AG08396 (cell line): ENCODE data around the gene KIAA0586.

Source experiments
- DNase-seq: peaks from one replicate; pipeline ENCODE4 v3.0.0; 2012; ENCODE audit warnings: low spot score, mixed read lengths

The KIAA0586 gene

DNA sequence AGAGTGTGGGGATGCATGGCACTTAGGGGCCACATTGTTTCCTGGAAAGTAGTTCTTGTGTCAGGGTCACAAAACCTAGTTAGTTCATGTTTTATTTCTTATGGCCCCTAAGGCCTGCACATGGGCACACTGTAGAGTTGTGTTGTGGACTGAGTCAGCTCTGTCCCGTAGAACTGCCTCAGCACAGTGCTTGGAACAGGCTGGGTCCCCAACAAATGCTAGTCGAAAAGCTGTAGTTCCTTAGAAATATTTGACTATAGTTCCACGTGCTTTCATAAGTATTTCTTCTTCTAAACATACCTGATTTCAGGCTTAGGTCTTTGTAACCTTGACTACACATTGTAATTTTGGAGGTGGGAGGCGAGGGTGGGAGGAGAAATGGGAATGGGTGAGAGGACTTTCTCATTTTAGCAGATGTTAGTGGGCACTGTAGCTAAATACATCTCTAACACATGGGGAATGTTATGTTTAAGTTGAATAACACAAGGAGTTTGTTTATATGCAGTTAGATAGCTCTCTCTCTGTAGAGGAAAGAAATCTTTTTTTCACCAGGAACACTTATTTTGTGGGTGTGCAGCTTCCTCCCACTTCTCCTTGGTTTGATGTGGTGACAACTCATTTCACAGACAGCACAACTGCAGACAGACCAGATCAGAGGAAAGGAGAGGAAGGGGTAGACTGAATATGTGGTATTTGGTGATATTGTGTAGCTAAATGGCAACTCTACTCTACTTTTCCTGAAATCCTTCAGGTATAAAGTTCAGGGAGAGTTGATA lies 170.7 kb downstream of the KIAA0586 start:
- DNase-seq: no peak

DNA sequence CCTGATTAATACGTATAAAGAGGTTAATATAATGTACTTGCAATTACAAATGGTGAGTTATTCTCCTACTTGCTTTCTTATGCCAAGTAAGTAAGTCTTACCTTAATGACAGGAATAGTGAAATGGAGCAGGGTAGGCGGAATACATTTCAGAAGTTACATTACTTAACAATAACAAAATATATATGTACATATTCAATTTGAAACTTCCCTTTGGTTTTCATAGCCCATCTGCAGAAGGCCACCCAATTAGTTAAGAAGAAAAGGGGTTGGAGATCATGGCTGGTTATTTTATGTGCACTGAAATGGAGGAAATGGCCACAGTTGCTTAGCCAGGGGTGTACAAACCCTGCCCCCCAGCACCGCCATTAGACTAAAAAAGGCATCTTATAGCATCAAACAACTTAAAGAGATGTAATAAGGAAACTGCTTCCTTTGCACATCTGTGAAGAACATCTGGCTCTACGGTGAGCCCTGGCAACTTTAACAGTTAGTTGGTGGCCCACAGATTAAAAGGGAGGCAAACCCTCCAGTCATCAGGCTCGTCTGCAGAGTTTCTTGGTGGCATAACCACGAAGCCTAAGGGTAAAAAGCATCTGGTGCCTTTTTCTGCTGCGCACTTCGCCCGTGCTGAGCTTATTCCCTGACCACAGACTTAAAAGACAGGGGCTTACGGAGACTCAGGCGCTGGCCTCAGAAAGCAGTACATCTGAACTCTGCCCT lies 171.4 kb downstream of the KIAA0586 start:
- no peak for DNase-seq

DNA sequence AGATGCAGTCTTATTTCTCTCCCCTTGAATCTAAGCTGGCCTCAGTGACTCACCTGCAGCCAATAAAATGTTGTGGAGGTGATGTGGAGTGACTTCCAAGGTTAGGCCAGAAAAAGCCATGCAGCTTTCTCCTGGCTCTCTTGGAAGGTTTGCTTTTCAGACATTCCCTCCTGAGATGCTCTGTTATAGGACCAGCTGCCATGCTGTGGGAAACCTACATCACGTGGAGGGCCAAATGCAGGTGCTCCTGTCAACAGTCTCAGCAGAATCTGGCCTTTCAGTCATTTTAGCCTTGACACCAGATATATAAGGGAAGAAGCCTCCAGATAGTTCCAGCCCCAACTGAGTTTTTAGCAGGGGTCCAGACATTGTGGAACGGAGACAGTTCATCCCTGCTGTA lies 172.2 kb downstream of the KIAA0586 start:
- no peak for DNase-seq
